PFSK-1 (cell line): Measurements from ENCODE around the gene CABLES1.

ENCODE experiments used
- FOXP2 ChIP-seq: optimal IDR thresholded peaks from 2 replicates; pipeline ENCODE3; 2011; ENCODE audit warnings: borderline replicate concordance, control low read depth, inconsistent platforms; ENCODE audit not compliant: insufficient read depth; ENCODE audit errors: extremely low read length, extremely low read depth
- POLR2AphosphoS5 ChIP-seq: IDR thresholded peaks from 2 replicates; pipeline ENCODE4 v1.6.1; 2012; ENCODE audit warnings: low read depth, mild to moderate bottlenecking, control low read depth, low read length, moderate library complexity
- SIN3A ChIP-seq: IDR thresholded peaks from 2 replicates; pipeline ENCODE4 v1.6.1; 2012; ENCODE audit warnings: mild to moderate bottlenecking, low read length, moderate library complexity, borderline replicate concordance; ENCODE audit not compliant: insufficient read depth
- TAF1 ChIP-seq: IDR thresholded peaks from 2 replicates; pipeline ENCODE4 v1.6.1; 2012; ENCODE audit warnings: low read length, control low read depth, borderline replicate concordance; ENCODE audit not compliant: insufficient read depth
- TF ChIP-seq, protein P1 (sequence below), 2 experiments: IDR thresholded peaks; 2 replicates each; pipeline versions ENCODE4 v1.6.1 to v1.8.0; 2011 to 2012; ENCODE audit warnings: low read depth in 2 of 2, low read length in 2 of 2, control low read depth in 1 of 2, inconsistent platforms in 1 of 2, mild to moderate bottlenecking in 1 of 2, moderate library complexity in 1 of 2; ENCODE audit not compliant: insufficient read depth in 1 of 2

Gene CABLES1

DNA sequence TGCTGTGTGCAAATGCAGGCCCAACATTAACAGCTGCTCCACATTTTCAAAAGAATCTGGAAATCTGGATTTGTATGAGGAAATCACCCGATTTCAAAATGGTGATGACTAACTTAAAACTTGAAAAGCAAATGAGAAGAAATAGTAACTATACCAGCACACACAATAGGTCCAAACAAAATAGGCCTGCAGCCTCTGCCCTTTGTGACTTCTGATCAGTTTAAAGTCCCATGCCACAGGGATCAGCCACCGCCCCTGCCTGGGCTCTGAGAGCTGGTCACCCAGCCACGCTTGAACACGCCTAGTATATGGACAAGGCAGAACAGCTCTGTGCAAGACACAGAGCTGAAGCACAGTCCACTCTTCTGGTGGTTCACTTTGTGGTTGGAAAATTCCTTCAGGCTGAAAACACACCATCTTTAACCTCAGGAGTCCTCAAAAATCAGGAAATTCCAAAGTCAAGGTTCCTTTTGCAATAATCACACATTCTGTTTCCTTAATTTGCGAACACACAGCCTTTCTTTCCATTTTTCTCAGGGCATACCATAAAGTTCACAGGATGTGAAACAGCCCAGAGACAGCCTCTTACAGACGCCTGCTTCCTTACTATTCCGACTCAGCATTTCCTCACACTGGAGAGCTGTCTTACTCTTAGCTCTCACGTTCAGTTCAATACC is 167.7 kb downstream of the CABLES1 start:
- TF ChIP-seq TAF1 = no peak
- no peak for TF ChIP-seq POLR2AphosphoS5
- TF ChIP-seq FOXP2 = no peak
- TF ChIP-seq, protein P1, sequence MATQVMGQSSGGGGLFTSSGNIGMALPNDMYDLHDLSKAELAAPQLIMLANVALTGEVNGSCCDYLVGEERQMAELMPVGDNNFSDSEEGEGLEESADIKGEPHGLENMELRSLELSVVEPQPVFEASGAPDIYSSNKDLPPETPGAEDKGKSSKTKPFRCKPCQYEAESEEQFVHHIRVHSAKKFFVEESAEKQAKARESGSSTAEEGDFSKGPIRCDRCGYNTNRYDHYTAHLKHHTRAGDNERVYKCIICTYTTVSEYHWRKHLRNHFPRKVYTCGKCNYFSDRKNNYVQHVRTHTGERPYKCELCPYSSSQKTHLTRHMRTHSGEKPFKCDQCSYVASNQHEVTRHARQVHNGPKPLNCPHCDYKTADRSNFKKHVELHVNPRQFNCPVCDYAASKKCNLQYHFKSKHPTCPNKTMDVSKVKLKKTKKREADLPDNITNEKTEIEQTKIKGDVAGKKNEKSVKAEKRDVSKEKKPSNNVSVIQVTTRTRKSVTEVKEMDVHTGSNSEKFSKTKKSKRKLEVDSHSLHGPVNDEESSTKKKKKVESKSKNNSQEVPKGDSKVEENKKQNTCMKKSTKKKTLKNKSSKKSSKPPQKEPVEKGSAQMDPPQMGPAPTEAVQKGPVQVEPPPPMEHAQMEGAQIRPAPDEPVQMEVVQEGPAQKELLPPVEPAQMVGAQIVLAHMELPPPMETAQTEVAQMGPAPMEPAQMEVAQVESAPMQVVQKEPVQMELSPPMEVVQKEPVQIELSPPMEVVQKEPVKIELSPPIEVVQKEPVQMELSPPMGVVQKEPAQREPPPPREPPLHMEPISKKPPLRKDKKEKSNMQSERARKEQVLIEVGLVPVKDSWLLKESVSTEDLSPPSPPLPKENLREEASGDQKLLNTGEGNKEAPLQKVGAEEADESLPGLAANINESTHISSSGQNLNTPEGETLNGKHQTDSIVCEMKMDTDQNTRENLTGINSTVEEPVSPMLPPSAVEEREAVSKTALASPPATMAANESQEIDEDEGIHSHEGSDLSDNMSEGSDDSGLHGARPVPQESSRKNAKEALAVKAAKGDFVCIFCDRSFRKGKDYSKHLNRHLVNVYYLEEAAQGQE (IDR thresholded peaks at IDR 0.05; ENCODE audit: insufficient read depth in 1 of 2, low read depth in 2 of 2, low read length in 2 of 2) = no peak

DNA sequence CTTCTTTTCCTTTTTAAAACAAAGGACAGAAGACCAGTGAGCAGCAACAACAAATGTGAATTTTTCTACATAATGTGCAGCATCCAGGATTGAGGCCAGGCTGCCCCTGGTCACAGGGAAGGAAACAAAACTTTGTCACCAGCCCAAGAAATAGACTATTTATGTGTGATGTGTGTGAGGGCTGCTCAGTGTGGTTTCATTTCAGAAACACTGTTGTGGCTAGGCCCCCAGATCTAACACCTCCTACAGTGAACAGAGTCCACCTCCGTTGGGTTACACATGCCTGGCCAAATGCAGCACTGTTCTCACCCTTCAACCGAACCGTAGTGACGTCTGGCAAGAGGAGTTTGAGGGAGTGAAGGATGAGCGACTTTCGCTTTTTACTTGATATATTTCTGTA is 171.5 kb downstream of the CABLES1 start:
- TF ChIP-seq, protein P1 (IDR thresholded peaks at IDR 0.05; ENCODE audit: insufficient read depth in 1 of 2, low read depth in 2 of 2, low read length in 2 of 2) = no peak
- TF ChIP-seq TAF1 (no peak), POLR2AphosphoS5 (no peak), FOXP2 (no peak), SIN3A (no peak)

DNA sequence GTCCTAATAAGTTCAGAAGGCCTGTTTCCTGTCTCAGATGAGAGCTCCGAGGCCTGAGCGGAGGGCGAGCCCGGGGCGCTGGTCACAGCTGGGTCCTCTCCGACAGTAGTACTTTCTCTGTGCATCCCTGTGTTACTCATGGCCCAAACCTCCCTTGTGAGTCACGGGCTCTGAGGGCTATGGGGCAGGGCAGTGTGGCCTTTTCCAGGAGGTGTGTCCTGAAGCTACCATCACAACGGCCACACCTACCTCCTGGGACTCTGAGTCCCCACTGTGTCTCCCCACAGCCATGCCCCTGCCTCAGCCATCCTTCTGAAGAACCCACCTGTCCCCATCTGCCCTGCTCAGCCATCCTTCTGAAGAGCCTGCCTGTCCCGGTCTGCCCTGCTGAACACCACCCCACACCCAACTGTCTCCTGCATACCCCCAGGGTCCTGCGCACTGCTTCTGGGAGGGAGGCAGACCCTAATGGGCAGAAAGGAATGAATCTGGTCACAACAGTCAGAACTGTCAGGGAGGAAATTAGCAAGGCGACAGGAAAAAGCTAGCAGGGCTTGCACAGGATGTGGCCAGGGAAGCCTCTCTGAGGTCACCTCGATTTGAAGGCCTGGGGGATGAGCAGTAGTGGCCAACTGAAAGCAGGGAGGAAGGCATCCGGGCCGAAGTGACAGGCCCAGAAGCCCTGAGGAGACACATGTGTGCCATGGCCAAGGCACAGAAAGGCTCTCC is 172.4 kb downstream of the CABLES1 start:
- TF ChIP-seq POLR2AphosphoS5 = no peak
- no peak for TF ChIP-seq SIN3A
- TF ChIP-seq TAF1 = no peak
- TF ChIP-seq FOXP2 = peak; percentile 20
- TF ChIP-seq, protein P1 (IDR thresholded peaks at IDR 0.05; ENCODE audit: insufficient read depth in 1 of 2, low read depth in 2 of 2, low read length in 2 of 2) = no peak
